Epithelial cell of proximal tubule (primary cell): Measurements from ENCODE around the gene AP3B1. TPM values are rescaled to one million over a fixed set of nuclear protein-coding genes. Genes with fewer than 3 reads are reported as not detected.

Experiments used
- DNase-seq: peaks from one replicate; pipeline ENCODE4 v3.0.0-alpha.2; 2011; ENCODE audit warnings: low read depth
- H3K4me3 ChIP-seq: 2 replicates; pipeline ENCODE4 v1.5.1; 2011; ENCODE audit warnings: low read depth, mild to moderate bottlenecking, low read length
- CTCF ChIP-seq: conservative IDR thresholded peaks from 2 replicates; pipeline ENCODE4 v1.5.1; 2012; ENCODE audit warnings: low read depth, mild to moderate bottlenecking, low read length
- total RNA-seq: library from RNA; depleted of rRNA; stranded (reverse); fragments of >200 nt; gene quantifications from 2 replicates; pipeline ENCODE4 v1.2.3, GENCODE V29; 2015

AP3B1 gene
- total RNA-seq, 1 donor from 2014 or later = 47.1 TPM

GRCh38 chr5:78273436-78273835, 21.1 kb downstream of the AP3B1 start:
- no peak for TF ChIP-seq CTCF
- DNase-seq = no peak
- no peak overlapping the region for H3K4me3 ChIP-seq

GRCh38 chr5:78271766-78272165, 22.7 kb downstream of the AP3B1 start:
- H3K4me3 ChIP-seq = no peak overlapping the region
- DNase-seq = no peak
- no peak for TF ChIP-seq CTCF

GRCh38 chr5:78269088-78269703, 25.3 kb downstream of the AP3B1 start:
- TF ChIP-seq CTCF = no peak
- no peak overlapping the region for H3K4me3 ChIP-seq
- no peak for DNase-seq

GRCh38 chr5:78268356-78268755, 26.1 kb downstream of the AP3B1 start:
- TF ChIP-seq CTCF = no peak

GRCh38 chr5:78265163-78265562, 29.3 kb downstream of the AP3B1 start:
- no peak overlapping the region for H3K4me3 ChIP-seq
- TF ChIP-seq CTCF = no peak
- DNase-seq = no peak

More at GRCh38 chr5:78268356-78268755, 26.1 kb downstream of the AP3B1 start:
- no peak overlapping the region for H3K4me3 ChIP-seq
- no peak for DNase-seq

- DNase-seq = no peak
- TF ChIP-seq CTCF = no peak
- H3K4me3 ChIP-seq = no peak overlapping the region
Measured at GRCh38 chr5:78264600-78264999, 29.9 kb downstream of the AP3B1 start.

GRCh38 chr5:78260771-78261170, 33.7 kb downstream of the AP3B1 start:
- H3K4me3 ChIP-seq = no peak overlapping the region
- TF ChIP-seq CTCF = no peak
- no peak for DNase-seq
